OCI-LY7 (cell line): ENCODE results near the gene AAGAB. TPM values are rescaled to one million over a fixed set of nuclear protein-coding genes. Genes with fewer than 3 reads are reported as not detected.

Experiments used
- BruUV-seq: library from RNA; stranded (reverse); fragments of 400-500 nt; replicated peaks from 2 replicates; lab custom pipeline; 2021; lab: Mats Ljungman, UMichigan
- CTCF ChIA-PET: fragments of 300-600 bp; sonication (Branson Sonifier 250); formaldehyde crosslinking; loops from one replicate; lab custom pipeline; 2022; ENCODE audit warnings: antibody characterized with exemption; ENCODE audit not compliant: unreplicated experiment; lab: Charles Lee
- POLR2A ChIA-PET: fragments of 300-600 bp; sonication (Branson Sonifier 250); formaldehyde crosslinking; loops from one replicate; lab custom pipeline; 2022; ENCODE audit warnings: antibody characterized with exemption; lab: Charles Lee
- DNase-seq: peaks from one replicate; pipeline ENCODE4 v3.0.0-alpha.2; 2015; ENCODE audit warnings: low spot score
- H2AFZ ChIP-seq: fragments of 200-600 bp; sonication (generic), shearing (Covaris generic); 2 replicates; pipeline ENCODE4 v1.6.1; 2014; ENCODE audit warnings: mild to moderate bottlenecking, antibody characterized with exemption, low read length, moderate library complexity
- H3K27ac ChIP-seq: fragments of 200-600 bp; sonication (generic); 2 replicates; pipeline ENCODE4 v1.5.1; 2014; ENCODE audit warnings: mixed run types, low read depth, mild to moderate bottlenecking, moderate library complexity, low read length, inconsistent platforms; ENCODE audit not compliant: poor library complexity, severe bottlenecking
- H3K36me3 ChIP-seq: fragments of 200-600 bp; sonication (generic); 2 replicates; pipeline ENCODE4 v1.6.1; 2014; ENCODE audit warnings: mild to moderate bottlenecking, antibody characterized with exemption, low read length, moderate library complexity, mixed read lengths; ENCODE audit not compliant: insufficient read depth
- H3K4me1 ChIP-seq: fragments of 200-600 bp; sonication (generic); 2 replicates; pipeline ENCODE4 v1.5.1; 2014; ENCODE audit warnings: mild to moderate bottlenecking, low read length; ENCODE audit not compliant: insufficient read depth, poor library complexity, severe bottlenecking
- H3K4me2 ChIP-seq: fragments of 200-600 bp; sonication (generic); 2 replicates; pipeline ENCODE4 v1.6.1; 2014; ENCODE audit warnings: mild to moderate bottlenecking, low read length
- H3K4me3 ChIP-seq: fragments of 200-600 bp; sonication (generic); 2 replicates; pipeline ENCODE4 v1.5.1; 2014; ENCODE audit warnings: mild to moderate bottlenecking, low read depth, low read length; ENCODE audit not compliant: poor library complexity, severe bottlenecking
- H3K79me2 ChIP-seq: fragments of 200-600 bp; sonication (generic); 2 replicates; pipeline ENCODE4 v1.6.1; 2016; ENCODE audit warnings: low read depth, mild to moderate bottlenecking, low read length, moderate library complexity, mixed read lengths; ENCODE audit not compliant: insufficient read depth
- H3K9me2 ChIP-seq: fragments of 200-600 bp; sonication (generic); 2 replicates; pipeline ENCODE4 v1.6.1; 2016; ENCODE audit warnings: mild to moderate bottlenecking, low read length, mixed read lengths; ENCODE audit not compliant: insufficient read depth
- H3K9me3 ChIP-seq: fragments of 200-600 bp; sonication (generic); 2 replicates; pipeline ENCODE4 v1.6.1; 2014; ENCODE audit warnings: mild to moderate bottlenecking, mixed run types, low read length, mixed read lengths
- H4K20me1 ChIP-seq: fragments of 200-600 bp; sonication (generic); 2 replicates; pipeline ENCODE4 v1.6.1; 2014; ENCODE audit warnings: mild to moderate bottlenecking, antibody characterized with exemption, low read length, moderate library complexity, mixed read lengths; ENCODE audit not compliant: insufficient read depth
- EZH2phosphoT487 ChIP-seq: fragments of 200-600 bp; sonication (generic); IDR thresholded peaks from 2 replicates; pipeline ENCODE4 v1.6.1; 2018; ENCODE audit warnings: low read depth, borderline replicate concordance, mild to moderate bottlenecking, mixed run types, antibody characterized with exemption, low read length, moderate library complexity, mixed read lengths
- intact Hi-C: fragments of 100-400 bp; cut with micrococcal nuclease; formaldehyde crosslinking; loops from one replicate; pipeline ENCODE4 v1.10.0; 2022; ENCODE audit not compliant: unreplicated experiment
- total RNA-seq, 2 experiments: library from RNA; depleted of rRNA in 1 of 2; stranded (reverse); fragments of >200 nt in 1 of 2; shearing (Covaris generic) in 1 of 2; gene quantifications; 2 replicates each; pipeline ENCODE4 v1.2.3, GENCODE V29; 2014 to 2022
- TF ChIP-seq, protein P1 (sequence below): fragments of 200-600 bp; sonication (generic); conservative IDR thresholded peaks from 2 replicates; pipeline ENCODE4 v1.5.1; 2014; ENCODE audit warnings: mild to moderate bottlenecking, antibody characterized with exemption, low read length, moderate library complexity, mixed read lengths

AAGAB gene
- total RNA-seq, 2 experiments from 2014 or later, result 31.0 to 39.9 TPM

DNA sequence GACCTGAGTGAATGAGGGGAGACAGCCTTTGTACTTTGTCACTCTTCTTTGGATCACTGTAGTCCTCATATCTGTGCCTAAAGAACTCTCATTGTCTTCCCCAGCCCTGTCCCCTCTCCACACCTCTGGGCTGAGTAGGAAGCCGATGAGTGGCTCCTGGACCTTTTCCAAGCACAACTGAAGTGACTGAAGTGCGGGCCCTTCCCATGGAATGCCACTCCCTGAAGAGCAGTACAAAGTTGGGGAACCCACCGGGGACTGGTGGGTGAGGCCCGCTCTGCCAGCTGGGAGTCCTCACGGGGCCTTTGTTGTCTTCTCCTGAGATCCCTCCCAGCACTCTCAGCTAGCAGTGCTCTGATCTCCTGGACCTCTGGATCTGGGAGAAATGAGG, 90.1 kb downstream of the AAGAB start:
- H4K20me1 ChIP-seq, result no peaks in the 10 kb centered on the region
- ChIA-PET CTCF (no interaction called here), POLR2A (no interaction called here)

DNA sequence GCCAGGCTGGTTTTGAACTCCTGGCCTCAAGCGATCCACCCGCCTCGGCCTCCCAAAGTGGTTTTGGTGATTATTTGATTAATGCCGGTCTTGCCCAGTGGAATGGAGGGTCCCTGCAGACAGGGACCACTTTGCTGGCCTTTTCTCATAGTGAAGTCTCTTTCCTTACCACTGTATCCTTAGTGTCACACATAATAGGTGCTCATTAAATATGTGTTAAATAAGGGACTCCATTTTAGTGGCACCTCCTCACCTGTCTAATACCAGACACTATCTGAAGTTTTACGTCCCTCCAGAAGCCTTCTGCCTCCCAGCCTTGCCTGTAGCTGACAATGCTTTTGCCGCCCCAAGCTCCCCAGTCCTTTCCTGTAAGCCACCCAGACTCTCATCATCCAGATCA, 91.3 kb downstream of the AAGAB start:
- Histone ChIP-seq H3K36me3 (peaks cover 22% of the 10 kb centered on the region), H3K4me1 (no peaks in the 10 kb centered on the region), H3K9me3 (no peaks in the 10 kb centered on the region), H3K27ac (no peak overlapping the region), H3K4me3 (no peak overlapping the region), H3K79me2 (peaks cover 19% of the 10 kb centered on the region), H4K20me1 (no peaks in the 10 kb centered on the region), H3K4me2 (no peak overlapping the region), H2AFZ (no peak overlapping the region), H3K9me2 (no peaks in the 10 kb centered on the region)
- POLR2A ChIA-PET, result no interaction called here
- intact Hi-C loops, result no loop called here
- CTCF ChIA-PET, result no interaction called here
- DNase-seq, result no peak
- no peak for TF ChIP-seq EZH2phosphoT487
- BruUV-seq, result no TSS peak

More for the DNA sequence above, 90.1 kb downstream of the AAGAB start:
- no peak overlapping the region for H2AFZ ChIP-seq
- H3K4me1 ChIP-seq, result no peaks in the 10 kb centered on the region
- H3K9me3 ChIP-seq, result no peaks in the 10 kb centered on the region
- no peak overlapping the region for H3K4me3 ChIP-seq
- no TSS peak for BruUV-seq
- H3K36me3 ChIP-seq, result peaks cover 33% of the 10 kb centered on the region
- H3K79me2 ChIP-seq, result peaks cover 19% of the 10 kb centered on the region
- H3K27ac ChIP-seq, result no peak overlapping the region
- intact Hi-C loops, result no loop called here
- H3K9me2 ChIP-seq, result no peaks in the 10 kb centered on the region
- no peak for DNase-seq
- no peak overlapping the region for H3K4me2 ChIP-seq
- TF ChIP-seq, protein P1, sequence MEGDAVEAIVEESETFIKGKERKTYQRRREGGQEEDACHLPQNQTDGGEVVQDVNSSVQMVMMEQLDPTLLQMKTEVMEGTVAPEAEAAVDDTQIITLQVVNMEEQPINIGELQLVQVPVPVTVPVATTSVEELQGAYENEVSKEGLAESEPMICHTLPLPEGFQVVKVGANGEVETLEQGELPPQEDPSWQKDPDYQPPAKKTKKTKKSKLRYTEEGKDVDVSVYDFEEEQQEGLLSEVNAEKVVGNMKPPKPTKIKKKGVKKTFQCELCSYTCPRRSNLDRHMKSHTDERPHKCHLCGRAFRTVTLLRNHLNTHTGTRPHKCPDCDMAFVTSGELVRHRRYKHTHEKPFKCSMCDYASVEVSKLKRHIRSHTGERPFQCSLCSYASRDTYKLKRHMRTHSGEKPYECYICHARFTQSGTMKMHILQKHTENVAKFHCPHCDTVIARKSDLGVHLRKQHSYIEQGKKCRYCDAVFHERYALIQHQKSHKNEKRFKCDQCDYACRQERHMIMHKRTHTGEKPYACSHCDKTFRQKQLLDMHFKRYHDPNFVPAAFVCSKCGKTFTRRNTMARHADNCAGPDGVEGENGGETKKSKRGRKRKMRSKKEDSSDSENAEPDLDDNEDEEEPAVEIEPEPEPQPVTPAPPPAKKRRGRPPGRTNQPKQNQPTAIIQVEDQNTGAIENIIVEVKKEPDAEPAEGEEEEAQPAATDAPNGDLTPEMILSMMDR, result no peak
- TF ChIP-seq EZH2phosphoT487, result no peak

DNA sequence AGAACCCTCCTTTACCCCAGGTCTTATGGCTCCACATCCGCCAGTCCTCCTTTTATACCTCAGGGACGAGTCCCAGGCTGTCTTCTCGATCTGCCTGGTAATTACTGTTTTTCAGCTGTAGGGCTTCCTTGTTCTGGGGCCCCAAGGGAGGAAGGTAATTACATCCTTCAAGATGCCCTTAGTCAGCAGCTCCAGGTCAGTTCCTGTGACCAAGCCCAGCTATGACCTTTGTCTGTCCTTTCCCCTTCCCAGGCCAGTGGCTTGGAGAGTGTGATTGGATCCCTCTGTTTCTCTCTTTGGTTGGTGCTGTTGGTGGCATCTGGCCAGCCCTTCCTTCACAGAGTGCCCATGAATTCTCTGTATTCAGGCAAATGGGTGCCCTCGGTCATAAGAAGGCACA, 92.6 kb downstream of the AAGAB start:
- Histone ChIP-seq H3K4me3 (no peak overlapping the region), H3K36me3 (peaks cover 10% of the 10 kb centered on the region; the same call in 1 of the 2 replicates), H3K9me3 (no peaks in the 10 kb centered on the region), H3K27ac (no peak overlapping the region), H3K79me2 (peaks cover 19% of the 10 kb centered on the region), H3K9me2 (no peaks in the 10 kb centered on the region), H3K4me1 (peaks cover 6% of the 10 kb centered on the region), H2AFZ (no peak overlapping the region), H4K20me1 (no peaks in the 10 kb centered on the region), H3K4me2 (no peak overlapping the region)
- ChIA-PET POLR2A (interaction anchor here (1.0 kb wide), 2 partner anchors 22 to 257 kb away, joined by 3 to 4 read pairs; no protein-coding TSS in a partner anchor), CTCF (no interaction called here)
- no peak for DNase-seq
- intact Hi-C loops, result no loop called here
- BruUV-seq, result no TSS peak
- no peak for TF ChIP-seq EZH2phosphoT487
- TF ChIP-seq, protein P1, result no peak
